GM19043 (cell line): ENCODE data around the gene CYP26B1.

Experiments
- ATAC-seq: cut with Tn5 transposase; IDR thresholded peaks from one replicate; pipeline ENCODE4 v1.9.1; 2021; ENCODE audit warnings: low read depth; ENCODE audit not compliant: unreplicated experiment

The CYP26B1 gene

DNA sequence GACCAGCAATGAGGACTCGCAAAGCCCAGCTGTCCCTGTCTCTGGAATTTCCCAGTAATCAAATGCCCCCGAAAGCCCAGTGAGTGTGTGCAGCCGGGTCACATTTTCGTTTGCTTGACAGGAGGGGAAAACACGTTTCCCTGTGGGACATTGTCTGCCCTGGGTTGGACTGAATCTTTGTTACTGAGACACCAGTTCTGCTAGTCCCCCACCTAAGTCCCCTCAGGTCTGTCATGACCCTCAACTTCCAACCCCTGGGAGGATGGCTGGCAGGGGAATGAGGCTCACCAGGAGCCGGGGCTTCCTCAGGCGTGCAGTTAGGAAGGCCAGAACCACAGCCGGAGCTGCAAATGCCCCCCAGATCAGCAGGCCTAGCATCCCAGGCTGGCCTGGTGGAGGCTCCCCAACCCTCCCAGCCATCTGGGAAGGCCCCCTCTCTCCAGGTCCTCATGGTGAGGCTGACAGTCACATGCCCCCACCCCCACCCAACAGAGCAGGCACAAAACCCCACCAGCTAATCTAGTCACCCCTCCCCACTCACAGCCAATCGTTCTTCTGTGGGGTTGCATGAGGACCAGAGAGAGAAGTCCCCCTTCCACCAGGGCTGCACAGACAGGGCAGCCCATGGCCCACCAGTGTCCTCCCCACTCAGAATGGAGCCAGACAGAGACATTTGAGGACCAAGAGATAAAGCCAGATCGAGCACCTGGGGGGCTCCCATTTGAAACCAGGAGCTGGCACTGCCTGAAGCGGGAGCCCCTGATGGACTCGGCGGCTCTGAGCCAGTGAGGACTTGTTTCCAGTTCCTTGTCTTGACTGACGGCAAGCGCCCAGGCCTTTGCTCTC lies 33.6 kb downstream of the CYP26B1 start:
- no peak for ATAC-seq

- no peak for ATAC-seq
These were observed 34.4 kb downstream of the CYP26B1 start for GRCh38 chr2:72112981-72113846.

DNA sequence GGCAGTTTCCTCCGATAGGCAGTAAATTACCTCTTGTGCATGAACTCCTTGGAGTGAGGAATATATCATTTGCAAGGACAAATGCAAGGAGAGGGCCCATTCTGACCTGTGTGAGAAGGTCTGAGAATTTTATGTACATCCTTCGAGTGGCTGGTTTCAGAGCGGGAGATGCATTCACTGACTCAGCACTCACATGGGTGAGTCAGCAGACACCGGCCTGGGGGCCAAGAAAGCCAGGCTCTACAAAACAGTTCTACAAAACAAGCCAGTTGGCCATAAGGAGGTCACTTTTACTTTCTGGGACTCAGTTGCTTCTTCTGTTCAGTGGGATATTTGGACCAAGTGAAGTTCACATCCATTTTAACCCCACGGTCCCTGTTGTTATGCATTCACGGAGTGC lies 35.3 kb downstream of the CYP26B1 start:
- ATAC-seq, result no peak

DNA sequence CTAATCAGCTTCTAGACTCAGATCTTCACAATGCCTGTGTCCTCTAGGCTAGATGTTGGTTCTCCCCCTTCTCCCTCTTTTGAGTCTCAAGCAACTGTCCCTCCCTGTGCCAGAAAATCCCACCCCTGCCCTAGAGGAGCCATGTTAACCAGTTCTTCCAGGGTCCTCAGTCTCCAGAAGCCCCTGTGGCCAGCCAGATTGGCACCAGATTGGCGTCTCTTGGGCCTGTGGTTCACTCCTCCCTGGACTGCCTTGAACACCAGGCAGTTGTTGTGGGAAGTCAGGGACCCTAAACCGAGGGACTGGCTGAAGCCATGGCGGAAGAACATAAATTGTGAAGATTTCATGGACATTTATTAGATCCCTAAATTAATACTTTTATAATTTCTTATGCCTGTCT lies 36.6 kb downstream of the CYP26B1 start:
- no peak for ATAC-seq

- no peak for ATAC-seq
These were observed 37.8 kb downstream of the CYP26B1 start for GRCh38 chr2:72109904-72110303.

GRCh38 chr2:72109291-72109690 lies 38.4 kb downstream of the CYP26B1 start:
- ATAC-seq, result no peak

DNA sequence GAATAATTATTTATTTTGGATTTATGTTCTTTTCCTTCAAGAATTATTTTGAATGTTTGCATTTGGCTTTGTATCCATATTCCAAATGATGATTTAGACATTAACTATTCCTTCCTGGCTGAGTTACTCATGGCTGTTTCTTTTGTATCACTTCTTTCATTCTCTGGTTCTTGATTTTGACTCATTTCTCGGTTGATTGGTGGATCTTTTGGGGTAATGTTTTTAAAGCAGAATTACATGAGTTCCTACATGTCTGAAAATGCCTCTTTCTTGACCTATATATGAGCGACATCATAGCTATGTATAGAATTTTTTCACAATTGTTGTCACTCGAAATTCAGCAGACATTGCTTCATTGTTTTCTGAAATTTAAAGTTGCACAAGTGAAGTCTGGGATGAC lies 39.5 kb downstream of the CYP26B1 start:
- no peak for ATAC-seq

- ATAC-seq, result no peak
These were observed 40.7 kb downstream of the CYP26B1 start for GRCh38 chr2:72106978-72107377.

- ATAC-seq, result no peak
These were observed 42.7 kb downstream of the CYP26B1 start for GRCh38 chr2:72104821-72105588.

DNA sequence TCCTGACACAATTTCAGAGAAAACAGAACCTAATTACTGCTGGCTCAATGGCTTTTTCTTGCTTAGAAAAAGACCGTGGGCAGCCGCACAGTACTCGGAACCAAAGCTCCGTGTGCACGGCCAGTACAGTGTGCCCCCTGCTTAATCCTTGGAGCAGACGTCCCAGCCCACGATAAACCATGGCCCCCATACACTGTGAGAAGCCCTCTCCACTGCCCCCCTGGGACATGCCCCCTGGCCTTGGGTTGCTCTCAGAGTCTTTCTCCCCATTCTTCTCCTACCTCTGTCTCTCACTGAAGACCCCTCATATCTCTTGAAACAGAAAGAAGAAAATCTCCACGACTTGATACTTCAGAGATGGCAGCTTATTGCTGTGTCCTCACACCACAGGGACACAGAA lies 44.0 kb downstream of the CYP26B1 start:
- ATAC-seq, result no peak

DNA sequence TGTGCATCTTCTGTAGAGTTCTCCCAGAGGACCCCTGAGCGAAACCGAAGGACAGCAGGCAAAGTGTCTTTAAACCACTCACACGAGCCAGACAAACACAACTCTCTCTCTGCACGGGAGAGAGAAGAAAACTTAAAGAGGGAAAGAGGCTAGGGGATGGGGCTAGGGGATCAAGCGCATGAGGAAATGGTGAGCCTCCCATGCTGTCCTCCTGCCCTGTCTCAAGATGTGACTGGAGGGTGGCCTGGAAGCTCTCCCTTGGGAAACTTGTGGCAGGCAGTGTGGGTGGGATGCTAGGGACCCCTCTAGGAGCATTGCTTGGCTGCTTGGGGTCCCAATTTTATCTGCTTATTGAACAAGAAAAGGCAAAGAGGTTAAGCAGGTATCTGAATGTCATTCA lies 44.5 kb downstream of the CYP26B1 start:
- no peak for ATAC-seq

DNA sequence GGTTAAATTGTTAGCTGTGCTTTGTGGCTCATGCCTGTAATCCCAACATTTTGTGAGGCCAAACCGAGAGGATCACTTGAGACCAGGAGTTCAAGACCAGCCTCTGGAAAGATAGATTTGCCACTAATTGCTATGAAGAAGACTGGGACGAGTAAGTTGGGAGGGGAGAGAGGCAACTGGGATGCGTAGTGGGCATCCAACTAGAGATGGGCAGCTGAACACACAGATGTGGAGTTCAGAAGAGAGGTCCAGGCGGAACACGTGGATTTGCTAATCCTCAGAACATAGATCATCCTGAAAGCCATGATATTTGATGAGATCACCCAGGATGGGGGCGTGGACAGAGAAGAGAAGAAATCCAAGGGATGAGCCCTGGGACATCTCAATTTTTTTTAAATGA lies 48.7 kb downstream of the CYP26B1 start:
- ATAC-seq, result no peak

DNA sequence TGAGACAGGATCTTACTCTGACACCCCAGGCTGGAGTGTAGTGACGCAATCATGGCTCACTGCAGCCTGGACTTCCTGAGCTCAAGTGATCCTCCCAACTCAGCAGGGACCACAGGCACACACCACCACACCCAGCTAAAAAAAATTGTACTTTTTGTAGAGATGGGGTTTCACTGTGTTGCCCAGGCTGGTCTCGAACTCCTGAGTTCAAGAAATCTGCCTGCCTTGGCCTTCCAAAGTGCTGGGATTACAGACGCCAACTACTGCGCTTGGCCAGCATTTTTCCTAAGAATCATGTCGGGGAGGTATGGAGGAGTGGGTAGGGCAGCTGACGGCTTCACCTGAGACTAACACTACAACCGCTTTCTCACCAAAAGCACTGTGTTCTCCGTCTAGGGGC lies 50.4 kb downstream of the CYP26B1 start:
- no peak for ATAC-seq

DNA sequence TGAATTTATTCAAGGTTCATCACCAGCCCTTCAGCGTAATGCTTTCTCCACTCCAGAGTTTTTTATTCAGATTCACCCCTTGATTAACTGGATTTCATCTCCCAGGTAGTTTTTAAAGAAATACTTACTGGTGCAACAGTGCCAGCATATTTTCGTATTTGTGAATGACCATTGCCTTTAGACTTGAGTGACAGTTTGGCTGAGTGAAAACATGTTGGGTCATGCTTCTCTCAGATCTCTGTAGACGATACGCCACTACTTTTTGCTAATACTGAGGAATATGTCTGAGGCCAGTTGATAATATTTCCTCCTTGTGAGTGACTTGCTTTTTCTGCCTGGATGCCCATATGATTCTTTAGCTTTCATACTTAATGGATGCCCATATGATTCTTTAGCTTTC lies 51.5 kb downstream of the CYP26B1 start:
- ATAC-seq, result no peak

DNA sequence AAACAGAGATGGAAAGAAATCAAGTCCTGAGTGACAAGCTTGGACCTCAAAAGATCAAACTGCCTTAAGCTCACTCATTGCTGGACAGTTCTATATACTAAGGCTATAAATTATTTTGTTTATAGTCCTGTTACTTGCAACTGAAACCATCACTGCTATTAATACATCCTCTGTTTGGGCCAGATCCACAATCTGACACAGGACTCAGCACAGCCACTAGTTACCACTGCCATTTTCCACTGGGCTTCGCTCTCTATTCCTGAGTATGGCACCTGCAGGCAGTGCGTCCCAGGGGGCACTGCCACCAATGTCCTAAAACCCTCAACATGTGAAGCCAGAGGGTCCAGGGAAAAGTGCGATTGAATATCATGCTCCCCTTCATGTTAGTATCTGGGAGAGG lies 52.3 kb downstream of the CYP26B1 start:
- no peak for ATAC-seq

- ATAC-seq, result no peak
These were observed 53.0 kb downstream of the CYP26B1 start for GRCh38 chr2:72094701-72095100.

GRCh38 chr2:72092111-72092510 lies 55.6 kb downstream of the CYP26B1 start:
- ATAC-seq, result no peak

DNA sequence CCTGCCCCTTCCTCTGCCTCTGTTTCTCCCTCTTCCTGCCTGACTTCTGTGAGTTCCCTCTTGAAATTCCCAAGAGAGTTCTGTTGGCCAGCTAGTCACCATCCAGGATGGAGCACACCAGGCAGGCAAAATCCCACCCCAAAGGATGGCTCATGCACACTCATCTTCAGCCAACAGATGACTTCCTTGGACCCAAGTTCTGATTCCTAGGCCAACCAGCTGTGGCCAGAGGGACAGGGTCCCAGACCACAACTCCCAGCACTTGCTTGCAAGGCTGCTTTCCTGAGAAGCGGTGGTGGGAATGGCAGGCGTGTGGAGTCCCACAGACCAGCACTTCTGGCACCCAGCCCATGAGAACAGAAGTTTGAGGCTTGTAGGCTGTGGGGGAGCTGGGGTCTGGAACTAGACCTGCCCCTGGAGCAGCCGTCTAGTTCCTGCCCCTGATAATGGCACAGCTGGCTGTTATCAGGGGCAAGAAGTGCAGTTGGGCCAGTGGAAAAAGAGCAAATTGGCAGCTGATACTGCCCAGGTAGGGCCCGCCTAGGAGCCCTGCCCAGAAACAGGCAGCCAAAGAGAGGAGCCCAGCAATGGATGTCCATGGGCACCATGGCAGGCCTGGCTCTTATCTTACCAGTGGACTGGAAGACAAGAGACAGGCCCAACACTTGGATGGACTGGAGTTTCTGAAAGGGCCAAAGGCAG lies 56.7 kb downstream of the CYP26B1 start:
- ATAC-seq, result no peak

GRCh38 chr2:72090271-72090720 lies 57.4 kb downstream of the CYP26B1 start:
- no peak for ATAC-seq

DNA sequence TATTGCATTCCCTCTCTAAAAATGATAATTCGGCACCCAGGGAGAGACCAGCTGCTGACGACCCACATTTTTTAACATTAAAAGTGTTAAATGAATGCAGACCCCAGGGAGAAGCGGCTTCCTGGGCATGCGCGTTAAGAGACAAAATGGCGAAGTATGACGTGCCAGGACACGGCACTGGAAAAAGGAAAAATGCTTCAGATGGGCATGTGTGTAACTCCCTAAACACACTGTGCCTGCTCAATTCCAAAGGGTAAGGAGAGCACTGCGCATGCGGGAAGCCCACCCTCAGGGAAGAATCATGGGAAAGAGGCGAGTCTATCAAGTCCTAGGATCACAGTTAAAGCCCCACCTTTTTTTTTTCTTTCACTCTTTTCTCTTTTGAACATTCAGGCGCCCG lies 58.1 kb downstream of the CYP26B1 start:
- no peak for ATAC-seq
